KOPT-K1 (cell line): Measurements from ENCODE around the gene PTPN23.
A peak's percentile ranks its signal among the peaks of the same experiment; 100 is the strongest.
"Not testable (repeated sequence)": the region's sequence is repeated elsewhere in the genome, so short reads cannot be mapped to it uniquely, and the experiment has no call there.

Experiments used
- H3K27ac ChIP-seq: fragments of 200-600 bp; sonication (generic); 2 replicates; pipeline ENCODE4 v1.5.1; 2016; ENCODE audit warnings: antibody characterized with exemption, mild to moderate bottlenecking, low read depth, low read length; ENCODE audit not compliant: poor library complexity, severe bottlenecking
- H3K36me3 ChIP-seq: fragments of 200-600 bp; sonication (generic); 2 replicates; pipeline ENCODE4 v1.5.1; 2017; ENCODE audit warnings: antibody characterized with exemption, mild to moderate bottlenecking, low read length, moderate library complexity; ENCODE audit not compliant: insufficient read depth
- H3K9me3 ChIP-seq: fragments of 200-600 bp; sonication (generic); 2 replicates; pipeline ENCODE4 v1.5.1; 2017; ENCODE audit warnings: antibody characterized with exemption, low read length, mild to moderate bottlenecking; ENCODE audit not compliant: insufficient read depth, poor library complexity, severe bottlenecking

Gene PTPN23

DNA sequence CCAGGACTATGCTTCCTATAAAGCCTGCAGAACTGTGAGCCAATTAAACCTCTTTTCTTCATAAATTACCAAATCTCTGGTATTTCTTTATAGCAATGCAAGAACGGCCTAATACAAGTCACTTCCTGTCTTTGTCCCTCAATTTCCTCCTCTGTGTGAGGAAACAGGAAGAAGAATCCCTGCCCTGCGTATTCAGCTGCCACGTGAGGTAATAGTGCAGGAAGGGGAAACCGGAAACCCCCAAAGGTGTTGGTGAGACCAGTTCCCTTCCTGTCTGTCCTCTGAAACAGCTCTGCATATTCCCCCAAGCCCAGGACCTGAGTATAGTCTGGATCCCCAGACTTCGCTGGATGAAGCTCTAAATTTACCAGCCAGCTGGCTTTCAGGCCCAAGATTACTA, 18.1 kb upstream of the PTPN23 start:
- Histone ChIP-seq H3K36me3 (no peaks in the 10 kb centered on the region), H3K9me3 (peaks cover 23% of the 10 kb centered on the region), H3K27ac (no peak overlapping the region)

DNA sequence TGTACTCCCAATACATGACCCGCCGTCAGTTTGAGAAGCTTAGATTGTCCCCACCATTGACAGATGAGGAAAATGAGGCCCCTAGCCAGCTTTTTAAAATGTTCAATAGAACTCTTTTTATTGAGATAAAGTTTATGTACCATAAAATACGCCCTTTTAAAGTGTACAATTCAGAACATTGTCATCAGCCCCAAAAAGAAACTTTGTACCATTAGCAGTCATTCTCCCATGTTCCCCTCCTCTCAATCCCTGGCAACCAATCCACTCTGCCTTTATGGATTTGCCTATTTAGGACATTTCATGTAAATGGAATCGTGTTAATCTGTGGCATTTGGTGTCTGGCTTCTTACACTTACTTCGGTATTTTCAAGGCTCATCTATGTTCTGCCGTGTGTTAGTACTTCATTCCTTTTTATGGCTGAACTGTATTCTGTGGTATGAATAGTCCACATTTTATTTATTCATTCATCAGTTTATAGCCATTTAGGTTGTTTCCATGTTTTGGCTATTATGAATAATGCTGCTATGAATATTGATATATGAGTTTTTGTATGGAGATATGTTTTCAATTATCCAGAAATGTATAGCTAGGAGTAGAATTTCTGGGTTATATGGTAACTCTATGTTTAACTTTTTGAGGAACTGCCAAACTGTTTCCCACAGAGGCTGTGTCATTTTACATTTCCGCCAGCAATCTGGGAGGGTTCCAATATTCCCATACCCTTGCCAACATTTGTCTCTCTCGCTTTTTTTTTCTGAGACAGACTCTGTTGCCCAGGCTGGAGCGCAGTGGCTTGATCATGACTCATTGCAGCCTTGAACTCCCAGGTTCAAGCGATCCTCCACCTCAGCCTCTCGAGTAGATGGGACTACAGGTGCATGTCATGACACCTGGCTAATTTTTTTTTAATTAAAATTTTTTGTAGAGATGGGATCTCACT, 15.3 kb upstream of the PTPN23 start:
- no peaks in the 10 kb centered on the region for H3K36me3 ChIP-seq

DNA sequence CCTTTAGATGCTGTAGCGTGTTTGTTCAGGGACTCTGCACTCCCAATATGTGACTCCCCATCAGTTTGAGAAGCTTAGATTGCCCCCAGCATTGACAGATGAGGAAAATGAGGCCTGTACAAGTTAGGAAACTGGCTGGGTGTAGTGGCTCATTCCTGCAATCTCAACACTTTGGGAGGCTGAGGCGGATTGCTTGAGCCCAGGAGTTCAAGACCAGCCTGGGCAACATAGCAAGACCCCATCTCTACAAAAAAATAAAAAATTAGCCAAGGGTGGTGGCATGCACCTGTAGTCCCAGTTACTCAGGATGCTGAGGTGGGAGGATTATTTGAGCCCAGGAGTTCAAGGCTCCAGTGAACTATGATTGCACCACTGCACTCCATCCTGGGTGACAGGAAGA, 14.0 kb upstream of the PTPN23 start:
- H3K9me3 ChIP-seq, result no peaks in the 10 kb centered on the region

More for the DNA sequence above, 15.3 kb upstream of the PTPN23 start:
- H3K9me3 ChIP-seq, result peaks cover 2% of the 10 kb centered on the region
- H3K27ac ChIP-seq, result no peak overlapping the region

DNA sequence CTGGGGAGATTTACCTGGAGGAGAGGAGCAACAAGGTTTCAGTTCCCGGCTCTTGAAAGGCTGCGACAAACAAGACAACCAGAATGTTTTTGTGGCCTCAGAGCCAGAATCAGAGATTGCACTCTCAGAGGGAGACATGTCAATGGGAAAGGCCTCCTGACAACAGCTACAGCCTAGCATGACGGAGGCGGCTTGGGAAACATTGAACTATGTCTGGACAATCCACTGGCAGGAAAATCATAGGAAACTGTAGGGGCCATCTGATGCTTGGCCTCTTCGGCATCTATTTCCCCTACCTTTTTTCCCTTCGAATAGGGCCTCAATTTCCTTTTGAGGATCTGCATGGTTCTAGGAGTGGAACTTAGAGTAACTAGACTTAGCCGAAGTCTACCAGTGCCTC, 13.2 kb upstream of the PTPN23 start:
- no peaks in the 10 kb centered on the region for H3K9me3 ChIP-seq

More for the DNA sequence above, 14.0 kb upstream of the PTPN23 start:
- H3K27ac ChIP-seq, result no peak overlapping the region
- H3K36me3 ChIP-seq, result no peaks in the 10 kb centered on the region

DNA sequence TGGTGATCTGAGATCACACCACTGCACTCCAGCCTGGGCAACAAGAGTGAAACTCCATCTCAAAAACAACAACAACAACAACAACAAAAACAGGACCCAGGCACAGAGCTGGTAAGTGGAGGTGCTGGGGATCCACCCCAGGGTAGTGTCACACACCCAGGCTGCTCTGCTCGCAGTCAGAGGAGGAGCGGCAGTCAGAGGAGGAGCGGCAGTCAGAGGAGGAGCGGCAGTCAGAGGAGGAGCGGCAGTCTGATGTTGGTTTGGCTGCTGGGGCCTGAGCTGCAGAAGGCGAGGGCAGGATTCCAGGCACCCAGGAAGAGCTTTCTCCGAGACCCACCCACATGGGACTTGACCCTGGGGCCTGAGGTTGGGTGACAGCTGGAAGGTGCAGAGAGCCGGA, 10.8 kb upstream of the PTPN23 start:
- not testable (repeated sequence) for H3K36me3 ChIP-seq, H3K9me3 ChIP-seq, H3K27ac ChIP-seq

More for the DNA sequence above, 13.2 kb upstream of the PTPN23 start:
- H3K27ac ChIP-seq, result no peak overlapping the region
- H3K36me3 ChIP-seq, result no peaks in the 10 kb centered on the region

DNA sequence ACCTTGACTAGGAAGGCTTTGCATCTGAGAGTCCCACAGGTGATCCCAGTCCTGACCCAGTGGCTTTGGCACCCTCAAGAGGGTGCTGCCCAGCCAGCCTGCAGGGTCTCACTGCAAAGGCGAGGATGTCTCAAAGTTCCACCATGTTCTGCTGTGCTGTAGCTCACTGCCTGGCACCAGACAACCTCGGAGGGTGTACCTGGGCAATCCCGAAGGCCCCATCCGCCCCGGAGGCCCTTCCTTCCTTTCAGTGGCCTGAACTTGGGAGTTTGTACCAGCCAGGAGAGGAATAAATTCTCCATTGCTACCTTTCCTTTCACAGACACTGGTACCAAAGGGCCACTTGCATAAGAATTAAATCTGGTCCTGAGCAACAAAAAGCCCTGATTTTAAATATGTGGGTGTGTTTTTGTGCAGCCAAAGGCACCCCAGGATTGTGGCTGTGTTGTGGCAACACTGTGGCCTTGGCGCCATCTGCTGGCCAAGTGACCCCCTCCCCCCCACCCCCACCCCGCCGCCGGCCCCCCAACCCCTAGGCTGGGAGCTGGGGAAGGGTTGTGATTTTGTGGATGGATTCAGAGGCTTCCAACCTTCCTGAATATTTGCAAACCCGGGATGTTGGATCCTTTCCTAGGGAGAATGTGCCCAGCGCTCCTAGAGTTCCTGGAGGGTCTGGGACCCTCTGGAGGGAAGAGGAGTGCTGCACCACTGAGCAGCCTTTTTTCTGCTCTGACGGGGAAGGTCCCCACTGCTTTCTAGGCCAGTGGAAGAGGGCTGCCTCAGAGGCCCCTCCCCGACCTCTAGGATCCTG, 9.7 kb upstream of the PTPN23 start:
- Histone ChIP-seq H3K27ac (no peak overlapping the region), H3K9me3 (no peaks in the 10 kb centered on the region), H3K36me3 (no peaks in the 10 kb centered on the region)

DNA sequence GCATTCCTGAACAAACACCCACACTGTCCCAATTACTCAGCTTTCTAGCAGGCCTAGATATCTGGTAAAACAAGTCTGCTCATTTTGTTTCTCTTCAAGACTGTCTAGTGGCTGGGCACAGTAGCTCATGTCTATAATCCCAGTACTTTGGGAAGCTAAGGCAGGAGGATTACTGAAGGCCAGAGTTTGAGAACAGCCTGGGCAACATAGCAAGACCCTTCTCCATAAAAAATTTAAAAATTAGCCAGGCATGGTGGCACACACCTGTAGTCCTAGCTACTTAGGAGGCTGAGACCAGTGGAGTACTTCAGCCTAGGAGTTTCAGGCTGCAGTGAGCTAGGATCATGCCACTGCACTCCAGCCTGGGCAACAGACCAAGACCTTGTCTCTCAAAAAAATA, 6.2 kb upstream of the PTPN23 start:
- H3K9me3 ChIP-seq, result no peaks in the 10 kb centered on the region
- H3K27ac ChIP-seq, result no peak overlapping the region
- no peaks in the 10 kb centered on the region for H3K36me3 ChIP-seq

DNA sequence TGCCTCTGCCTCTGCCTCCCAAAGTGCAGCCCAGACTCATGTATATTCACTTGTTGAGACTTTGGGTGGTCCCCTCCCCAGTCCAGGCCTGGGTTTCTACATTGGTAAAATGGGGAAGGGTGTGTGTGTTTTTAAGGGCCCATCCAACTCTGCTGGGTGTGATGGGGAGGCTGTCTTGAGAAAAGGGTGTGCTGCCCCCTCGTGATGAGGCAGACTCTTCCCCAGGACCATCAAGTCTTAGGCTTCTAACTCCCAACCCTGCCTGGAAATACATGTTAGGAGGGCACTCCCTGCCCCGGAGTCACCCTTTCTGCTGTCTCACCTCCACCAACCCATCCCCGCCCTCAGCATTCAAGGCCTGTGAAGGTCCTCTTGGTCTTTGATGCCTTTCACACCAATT, 4.4 kb upstream of the PTPN23 start:
- no peak overlapping the region for H3K27ac ChIP-seq
- H3K36me3 ChIP-seq, result no peaks in the 10 kb centered on the region
- no peaks in the 10 kb centered on the region for H3K9me3 ChIP-seq

DNA sequence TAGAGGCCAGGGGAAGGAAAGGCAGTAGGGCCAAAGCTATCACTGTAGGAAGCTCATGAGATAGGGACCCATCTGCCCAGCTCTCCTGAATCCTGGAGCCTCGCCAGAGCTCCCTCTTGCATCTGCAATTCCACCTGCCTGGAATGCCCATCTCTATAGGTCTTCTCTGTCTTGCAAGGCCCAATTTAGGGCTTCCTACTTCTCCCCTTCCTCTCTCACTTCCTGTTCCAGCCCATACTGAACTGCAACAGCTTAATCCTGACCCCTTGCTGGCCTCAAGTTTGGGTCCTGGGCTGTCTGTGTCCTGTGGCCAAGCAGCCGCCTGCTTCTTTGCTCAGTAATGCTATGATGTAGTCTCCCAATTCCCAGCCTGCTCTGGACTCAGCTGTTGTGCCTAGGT, 3.6 kb upstream of the PTPN23 start:
- Histone ChIP-seq H3K27ac (no peak overlapping the region), H3K36me3 (no peaks in the 10 kb centered on the region), H3K9me3 (no peaks in the 10 kb centered on the region)

DNA sequence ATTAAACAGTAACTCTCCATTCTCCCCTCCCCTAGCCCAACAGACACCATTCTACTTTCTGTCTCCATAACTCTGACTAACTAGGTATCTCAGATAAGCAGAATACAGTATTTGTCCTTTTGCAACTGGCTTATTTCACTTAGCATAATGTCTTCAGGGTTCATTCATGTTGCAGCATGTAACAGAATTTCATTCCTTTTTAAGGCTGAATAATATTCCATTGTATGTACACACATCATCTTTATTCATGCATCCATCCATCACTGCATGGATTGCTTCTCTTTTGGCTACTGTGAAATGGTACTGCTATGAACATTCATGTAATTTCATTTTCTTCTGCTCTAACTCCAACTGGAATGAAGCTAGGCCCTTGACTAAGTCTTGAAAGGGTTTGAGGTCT, 2.0 kb upstream of the PTPN23 start:
- Histone ChIP-seq H3K27ac (no peak overlapping the region), H3K9me3 (no peaks in the 10 kb centered on the region), H3K36me3 (no peaks in the 10 kb centered on the region; the same call in none of the 2 replicates)

DNA sequence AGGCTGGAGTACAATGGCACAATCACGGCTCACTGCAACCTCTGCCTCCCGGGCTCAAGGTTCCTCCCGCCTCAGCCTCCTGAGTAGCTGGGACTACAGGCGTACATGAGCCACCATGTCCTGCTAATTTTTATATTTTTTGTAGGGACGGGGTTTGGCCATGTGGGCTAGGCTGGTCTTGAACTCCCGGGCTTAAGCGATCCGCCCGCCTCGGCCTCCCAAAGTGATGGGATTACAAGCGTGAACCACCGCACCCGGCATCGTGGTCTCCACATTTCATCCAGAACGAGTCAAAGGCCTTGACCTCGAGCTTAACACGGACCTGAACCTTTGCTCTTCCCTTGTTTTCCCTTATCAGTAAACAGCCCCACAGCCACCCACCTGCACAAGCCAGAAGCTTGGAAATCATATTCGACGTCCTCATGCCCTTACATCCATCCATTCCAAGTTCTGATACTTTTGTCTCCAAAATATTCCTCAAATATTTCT, 1.4 kb upstream of the PTPN23 start:
- Histone ChIP-seq H3K36me3 (no peaks in the 10 kb centered on the region; the same call in none of the 2 replicates), H3K9me3 (no peaks in the 10 kb centered on the region), H3K27ac (peak overlapping the region; percentile 89)

DNA sequence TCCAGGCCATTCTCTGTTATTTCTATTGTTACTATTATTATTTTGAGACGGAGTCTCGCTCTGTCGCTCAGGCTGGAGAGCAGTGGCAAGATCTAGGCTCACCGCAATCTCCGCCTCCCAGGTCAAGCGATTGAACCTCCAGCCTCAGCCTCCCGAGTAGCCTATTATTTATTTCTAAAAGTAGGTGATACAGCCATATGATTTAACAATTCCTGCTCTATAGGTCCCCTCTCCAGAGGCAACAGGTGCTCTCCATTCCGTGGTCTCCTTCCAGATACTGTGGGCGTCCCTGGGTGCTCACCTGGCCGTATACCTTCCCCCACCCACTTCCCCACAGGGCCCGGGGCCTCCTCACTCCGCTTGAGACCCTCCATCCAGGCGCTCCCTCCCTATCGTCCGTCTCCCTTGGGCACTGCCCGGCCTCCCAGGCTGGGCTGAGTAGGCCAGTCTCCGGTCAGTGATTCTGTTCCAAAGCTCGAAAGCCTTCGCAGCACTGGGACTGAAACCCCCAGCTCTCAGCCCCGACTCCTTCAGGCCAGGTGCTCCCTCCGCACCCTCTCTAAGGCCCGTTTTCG, 708 bp upstream of the PTPN23 start:
- peaks cover 4% of the 10 kb centered on the region for H3K36me3 ChIP-seq
- H3K9me3 ChIP-seq, result no peaks in the 10 kb centered on the region
- peak overlapping the region; percentile 89 for H3K27ac ChIP-seq

DNA sequence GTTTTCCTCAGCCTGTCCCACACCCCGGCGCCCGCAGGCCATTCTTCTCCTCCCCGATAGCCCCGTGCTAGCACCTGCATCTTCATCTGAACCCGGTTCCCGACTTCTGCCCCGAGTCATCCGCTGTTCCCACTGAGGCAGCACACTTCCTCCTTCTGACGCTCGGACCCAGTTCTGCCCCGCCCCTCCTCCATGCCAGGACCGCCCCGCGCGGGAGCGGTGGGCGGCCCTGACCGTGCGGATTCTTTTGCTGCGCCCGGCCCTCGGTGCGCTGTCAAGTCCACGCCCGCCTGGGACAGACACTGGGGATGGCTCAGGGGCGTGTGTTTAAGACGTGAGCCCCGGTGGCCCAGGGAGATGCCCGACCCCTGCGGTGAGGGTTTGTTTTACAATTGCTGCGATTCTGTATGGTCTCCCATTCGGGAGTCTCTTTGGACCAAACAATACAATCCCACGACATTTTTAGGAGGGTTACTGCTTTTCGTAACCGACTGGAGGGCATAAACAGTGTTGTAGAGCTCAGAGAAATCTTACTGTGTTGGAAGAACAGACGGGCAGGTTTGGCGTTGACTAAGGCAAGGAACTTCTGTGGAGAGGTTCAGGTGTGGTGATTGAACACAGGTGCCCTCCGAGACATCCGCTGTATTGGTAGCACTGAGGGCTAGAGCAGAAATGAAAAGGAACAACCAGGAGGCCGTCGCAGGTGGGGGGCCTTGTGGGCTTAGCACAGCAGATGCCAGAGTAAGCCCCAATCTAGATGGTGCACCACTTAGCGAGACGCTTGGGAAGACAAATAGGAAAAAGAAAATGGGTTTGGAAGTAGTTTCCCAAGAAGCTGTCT, 716 bp downstream of the PTPN23 start:
- Histone ChIP-seq H3K36me3 (peaks cover 11% of the 10 kb centered on the region), H3K9me3 (no peaks in the 10 kb centered on the region), H3K27ac (peak overlapping the region; percentile 89)

DNA sequence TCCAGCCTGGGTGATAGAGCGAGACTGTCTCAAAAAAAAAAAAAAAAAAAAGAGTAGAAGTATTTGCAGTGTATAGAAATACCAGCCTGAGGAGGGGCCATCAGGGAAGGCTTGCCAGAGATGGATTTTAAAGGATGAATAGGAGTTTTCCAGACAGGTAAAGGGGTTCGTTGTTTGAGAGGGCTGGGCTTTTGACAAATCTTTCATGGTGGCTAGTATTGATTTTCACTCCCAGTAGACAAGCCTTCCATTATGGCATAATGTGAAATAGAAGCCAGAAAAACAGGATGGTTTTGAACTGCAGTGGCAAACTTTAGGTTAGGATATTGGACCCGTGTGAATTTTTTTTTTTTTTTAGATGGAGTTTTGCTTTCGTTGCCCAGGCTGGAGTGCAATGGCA, 3.6 kb downstream of the PTPN23 start:
- Histone ChIP-seq H3K9me3 (no peaks in the 10 kb centered on the region), H3K27ac (no peak overlapping the region), H3K36me3 (peaks cover 36% of the 10 kb centered on the region)
